HL-60 (cell line): ENCODE measurements around the gene COBLL1.

ENCODE experiments used
- CTCF ChIP-seq: IDR thresholded peaks from one replicate; pipeline ENCODE4 v1.5.1; 2011; ENCODE audit warnings: low read length, control low read depth, inconsistent platforms; ENCODE audit not compliant: insufficient read depth
- GABPA ChIP-seq: IDR thresholded peaks from 2 replicates; pipeline ENCODE4 v1.6.1; 2012; ENCODE audit warnings: low read depth
- POLR2AphosphoS5 ChIP-seq: IDR thresholded peaks from 2 replicates; pipeline ENCODE4 v1.6.1; 2012; ENCODE audit warnings: low read depth
- REST ChIP-seq: IDR thresholded peaks from 2 replicates; pipeline ENCODE4 v1.6.1; 2012; ENCODE audit warnings: low read depth; ENCODE audit not compliant: insufficient replicate concordance

- no peak for TF ChIP-seq CTCF
- TF ChIP-seq REST: no peak
- no peak for TF ChIP-seq POLR2AphosphoS5
- no peak for TF ChIP-seq GABPA
These were observed 37.7 kb downstream of the COBLL1 start for GRCh38 chr2:164803776-164804466.
